Measurements from ENCODE around the gene CPLANE2.
"Not testable (repeated sequence)": the region's sequence is repeated elsewhere in the genome, so short reads cannot be mapped to it uniquely, and the experiment has no call there.

DNA sequence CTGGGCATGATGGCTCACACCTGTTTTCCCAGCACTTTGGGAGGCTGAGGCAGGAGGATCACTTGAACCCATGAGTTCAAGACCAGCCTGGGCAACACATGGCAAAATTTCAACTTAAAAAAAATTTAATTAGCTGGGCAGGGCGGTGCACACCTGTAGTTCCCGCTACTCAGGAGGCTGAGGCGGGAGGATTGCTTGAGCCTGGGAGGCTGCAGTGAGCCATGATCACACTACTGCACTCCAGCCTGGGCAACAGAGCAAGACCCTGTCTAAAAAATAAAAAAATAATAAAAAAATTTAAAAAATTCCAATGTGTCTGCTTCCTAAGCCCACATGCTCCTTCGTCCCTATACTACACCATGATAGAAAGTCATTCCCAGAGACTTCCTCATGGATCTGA lies 40.8 kb downstream of the CPLANE2 start:
- TF ChIP-seq FOXP1 (CRISPR knock-in tag; IDR thresholded peaks at IDR 0.05; ENCODE audit: borderline replicate concordance); ZNF671 (CRISPR knock-in tag; IDR thresholded peaks at IDR 0.05): not testable (repeated sequence)
- TF ChIP-seq, protein P1, sequence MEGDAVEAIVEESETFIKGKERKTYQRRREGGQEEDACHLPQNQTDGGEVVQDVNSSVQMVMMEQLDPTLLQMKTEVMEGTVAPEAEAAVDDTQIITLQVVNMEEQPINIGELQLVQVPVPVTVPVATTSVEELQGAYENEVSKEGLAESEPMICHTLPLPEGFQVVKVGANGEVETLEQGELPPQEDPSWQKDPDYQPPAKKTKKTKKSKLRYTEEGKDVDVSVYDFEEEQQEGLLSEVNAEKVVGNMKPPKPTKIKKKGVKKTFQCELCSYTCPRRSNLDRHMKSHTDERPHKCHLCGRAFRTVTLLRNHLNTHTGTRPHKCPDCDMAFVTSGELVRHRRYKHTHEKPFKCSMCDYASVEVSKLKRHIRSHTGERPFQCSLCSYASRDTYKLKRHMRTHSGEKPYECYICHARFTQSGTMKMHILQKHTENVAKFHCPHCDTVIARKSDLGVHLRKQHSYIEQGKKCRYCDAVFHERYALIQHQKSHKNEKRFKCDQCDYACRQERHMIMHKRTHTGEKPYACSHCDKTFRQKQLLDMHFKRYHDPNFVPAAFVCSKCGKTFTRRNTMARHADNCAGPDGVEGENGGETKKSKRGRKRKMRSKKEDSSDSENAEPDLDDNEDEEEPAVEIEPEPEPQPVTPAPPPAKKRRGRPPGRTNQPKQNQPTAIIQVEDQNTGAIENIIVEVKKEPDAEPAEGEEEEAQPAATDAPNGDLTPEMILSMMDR (IDR thresholded peaks at IDR 0.05), result not testable (repeated sequence)
- TF ChIP-seq, protein P2, sequence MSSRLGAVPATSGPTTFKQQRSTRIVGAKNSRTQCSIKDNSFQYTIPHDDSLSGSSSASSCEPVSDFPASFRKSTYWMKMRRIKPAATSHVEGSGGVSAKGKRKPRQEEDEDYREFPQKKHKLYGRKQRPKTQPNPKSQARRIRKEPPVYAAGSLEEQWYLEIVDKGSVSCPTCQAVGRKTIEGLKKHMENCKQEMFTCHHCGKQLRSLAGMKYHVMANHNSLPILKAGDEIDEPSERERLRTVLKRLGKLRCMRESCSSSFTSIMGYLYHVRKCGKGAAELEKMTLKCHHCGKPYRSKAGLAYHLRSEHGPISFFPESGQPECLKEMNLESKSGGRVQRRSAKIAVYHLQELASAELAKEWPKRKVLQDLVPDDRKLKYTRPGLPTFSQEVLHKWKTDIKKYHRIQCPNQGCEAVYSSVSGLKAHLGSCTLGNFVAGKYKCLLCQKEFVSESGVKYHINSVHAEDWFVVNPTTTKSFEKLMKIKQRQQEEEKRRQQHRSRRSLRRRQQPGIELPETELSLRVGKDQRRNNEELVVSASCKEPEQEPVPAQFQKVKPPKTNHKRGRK (CRISPR knock-in tag; IDR thresholded peaks at IDR 0.05; ENCODE audit: borderline replicate concordance), result not testable (repeated sequence)
- TF ChIP-seq, protein P3, sequence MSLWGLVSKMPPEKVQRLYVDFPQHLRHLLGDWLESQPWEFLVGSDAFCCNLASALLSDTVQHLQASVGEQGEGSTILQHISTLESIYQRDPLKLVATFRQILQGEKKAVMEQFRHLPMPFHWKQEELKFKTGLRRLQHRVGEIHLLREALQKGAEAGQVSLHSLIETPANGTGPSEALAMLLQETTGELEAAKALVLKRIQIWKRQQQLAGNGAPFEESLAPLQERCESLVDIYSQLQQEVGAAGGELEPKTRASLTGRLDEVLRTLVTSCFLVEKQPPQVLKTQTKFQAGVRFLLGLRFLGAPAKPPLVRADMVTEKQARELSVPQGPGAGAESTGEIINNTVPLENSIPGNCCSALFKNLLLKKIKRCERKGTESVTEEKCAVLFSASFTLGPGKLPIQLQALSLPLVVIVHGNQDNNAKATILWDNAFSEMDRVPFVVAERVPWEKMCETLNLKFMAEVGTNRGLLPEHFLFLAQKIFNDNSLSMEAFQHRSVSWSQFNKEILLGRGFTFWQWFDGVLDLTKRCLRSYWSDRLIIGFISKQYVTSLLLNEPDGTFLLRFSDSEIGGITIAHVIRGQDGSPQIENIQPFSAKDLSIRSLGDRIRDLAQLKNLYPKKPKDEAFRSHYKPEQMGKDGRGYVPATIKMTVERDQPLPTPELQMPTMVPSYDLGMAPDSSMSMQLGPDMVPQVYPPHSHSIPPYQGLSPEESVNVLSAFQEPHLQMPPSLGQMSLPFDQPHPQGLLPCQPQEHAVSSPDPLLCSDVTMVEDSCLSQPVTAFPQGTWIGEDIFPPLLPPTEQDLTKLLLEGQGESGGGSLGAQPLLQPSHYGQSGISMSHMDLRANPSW (CRISPR knock-in tag; conservative IDR thresholded peaks at IDR 0.05; ENCODE audit: low read depth), result not testable (repeated sequence)
- TF ChIP-seq, protein P4, sequence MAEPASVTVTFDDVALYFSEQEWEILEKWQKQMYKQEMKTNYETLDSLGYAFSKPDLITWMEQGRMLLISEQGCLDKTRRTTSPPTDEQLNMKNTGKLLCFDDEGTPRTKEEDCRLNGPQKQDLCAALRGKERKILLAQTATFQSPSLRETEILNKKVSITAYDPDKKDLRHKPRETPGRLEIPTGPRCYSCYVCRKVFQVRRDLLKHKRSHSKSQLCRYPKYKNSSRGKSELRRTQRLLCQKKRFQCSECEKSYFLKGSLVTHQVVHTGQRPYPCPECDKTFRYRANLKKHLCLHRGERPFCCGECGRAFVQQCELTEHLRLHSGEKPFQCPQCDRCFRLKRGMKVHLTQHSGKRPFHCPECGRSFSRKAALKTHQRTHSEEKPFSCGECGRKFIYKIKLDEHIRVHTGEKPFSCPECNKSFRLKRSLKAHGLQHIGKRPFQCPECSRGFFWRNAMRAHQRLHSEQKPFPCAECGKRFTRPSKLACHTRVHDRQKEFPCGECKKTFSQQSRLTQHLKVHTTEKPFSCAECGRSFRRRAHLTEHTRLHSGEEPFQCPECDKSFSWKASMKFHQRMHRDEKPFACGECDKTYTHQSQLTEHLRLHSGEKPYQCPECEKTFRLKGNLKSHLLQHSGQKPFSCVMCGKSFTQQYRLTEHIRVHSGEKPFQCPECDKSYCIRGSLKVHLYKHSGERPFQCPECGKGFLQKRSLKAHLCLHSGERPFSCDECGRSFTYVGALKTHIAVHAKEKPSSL (CRISPR knock-in tag; conservative IDR thresholded peaks at IDR 0.05), result not testable (repeated sequence)

Measured in WTC11 (cell line).